Smooth muscle cell (in vitro differentiated cells): ENCODE data around the gene ITGA11. TPM values are rescaled to one million over a fixed set of nuclear protein-coding genes. Genes with fewer than 3 reads are reported as not detected.

Experiments used
- DNase-seq: peaks from one replicate; lab custom pipeline; 2025; ENCODE audit not compliant: unreplicated experiment; lab: John Stamatoyannopoulos, UW
- H2AFZ ChIP-seq: fragments of 200-600 bp; sonication (generic); 2 replicates; pipeline ENCODE4 v1.6.0; 2016; ENCODE audit warnings: antibody characterized with exemption, low read depth, mild to moderate bottlenecking
- H3F3A ChIP-seq: fragments of 200-600 bp; sonication (generic); 2 replicates; pipeline ENCODE4 v1.6.0; 2017; ENCODE audit warnings: antibody characterized with exemption, low read depth
- H3K27ac ChIP-seq: fragments of 200-600 bp; sonication (generic); 2 replicates; pipeline ENCODE4 v1.5.1; 2016; ENCODE audit warnings: low read depth, mild to moderate bottlenecking
- H3K27me3 ChIP-seq: fragments of 200-600 bp; sonication (generic); 2 replicates; pipeline ENCODE4 v1.6.1; 2016; ENCODE audit warnings: low read depth, mild to moderate bottlenecking
- H3K36me3 ChIP-seq: fragments of 200-600 bp; sonication (generic); 2 replicates; pipeline ENCODE4 v1.5.1; 2016; ENCODE audit warnings: low read depth
- H3K4me1 ChIP-seq: fragments of 200-600 bp; sonication (generic); 2 replicates; pipeline ENCODE4 v1.5.1; 2016; ENCODE audit warnings: low read depth
- H3K4me2 ChIP-seq: fragments of 200-600 bp; sonication (generic); 2 replicates; pipeline ENCODE4 v1.6.0; 2016; ENCODE audit warnings: mild to moderate bottlenecking
- H3K4me3 ChIP-seq: fragments of 200-600 bp; sonication (generic); 2 replicates; pipeline ENCODE4 v1.5.1; 2016; ENCODE audit warnings: mild to moderate bottlenecking
- H3K79me2 ChIP-seq: fragments of 200-600 bp; sonication (generic); 2 replicates; pipeline ENCODE4 v1.6.0; 2016; ENCODE audit warnings: low read depth, mild to moderate bottlenecking
- H3K9ac ChIP-seq: fragments of 200-600 bp; sonication (generic); 2 replicates; pipeline ENCODE4 v1.6.0; 2016; ENCODE audit warnings: low read depth
- H3K9me3 ChIP-seq: fragments of 200-600 bp; sonication (generic); replicated peaks from 2 replicates; pipeline ENCODE4 v1.5.1; 2016; ENCODE audit warnings: low read depth
- H4K20me1 ChIP-seq: fragments of 200-600 bp; sonication (generic); 2 replicates; pipeline ENCODE4 v1.6.0; 2016; ENCODE audit warnings: low read depth
- CTCF ChIP-seq: fragments of 200-600 bp; sonication (generic); IDR thresholded peaks from 2 replicates; pipeline ENCODE4 v1.5.1; 2017; ENCODE audit warnings: borderline replicate concordance, mild to moderate bottlenecking, antibody characterized with exemption; ENCODE audit not compliant: insufficient read depth, poor library complexity, severe bottlenecking
- WGBS: methylation state at CpG from one replicate; pipeline ENCODE4 v1.1.7; 2016; ENCODE audit warnings: low lambda C conversion rate; 5-methylcytosine and 5-hydroxymethylcytosine counted together
- polyA plus RNA-seq: library from polyadenylated mRNA; unstranded; fragments of >200 nt; fragmentation: Nextera tagmentation; extraction: Ambion mirVana; gene quantifications from 2 replicates; pipeline ENCODE4 v1.2.1, GENCODE V29; 2016
- total RNA-seq: library from RNA; depleted of rRNA; stranded (reverse); fragments of >200 nt; gene quantifications from 2 replicates; pipeline ENCODE4 v1.2.3, GENCODE V29; 2014

The ITGA11 gene
- total and polyA plus RNA-seq, 2 experiments from 2014 or later = 87.8 to 133 TPM

DNA sequence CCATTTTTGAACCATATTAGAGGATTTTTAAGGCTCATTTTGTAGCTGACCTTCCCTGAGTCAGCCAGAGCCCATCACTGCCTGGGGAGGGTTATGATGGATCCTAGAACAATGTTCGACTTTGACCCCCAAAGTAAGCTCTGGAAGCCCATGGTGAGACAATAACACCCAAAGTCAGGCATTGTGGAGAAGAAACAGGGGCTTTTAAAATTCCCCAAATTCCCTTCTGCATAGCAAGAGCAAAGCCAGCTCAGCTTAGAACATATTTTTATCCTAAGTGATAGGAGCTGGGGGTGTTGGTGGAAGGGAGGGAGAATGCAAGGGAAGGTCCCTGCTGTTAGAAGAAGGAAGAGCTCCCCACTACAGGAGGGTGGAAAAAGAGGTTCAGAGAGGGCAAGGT is 4.0 kb downstream of the ITGA11 start:
- Histone ChIP-seq H3K9me3 (no peaks in the 10 kb centered on the region), H3K9ac (no peak overlapping the region), H3K4me1 (peaks cover 16% of the 10 kb centered on the region), H3K4me3 (no peak overlapping the region), H3K27me3 (peaks cover 1% of the 10 kb centered on the region), H4K20me1 (peaks cover 24% of the 10 kb centered on the region), H2AFZ (no peak overlapping the region), H3K27ac (peak overlapping the region; percentile 98), H3K4me2 (peak overlapping the region; percentile 95), H3F3A (peaks cover 29% of the 10 kb centered on the region), H3K79me2 (peaks cover 64% of the 10 kb centered on the region), H3K36me3 (no peaks in the 10 kb centered on the region)
- DNase-seq = no peak
- WGBS = 72% methylated on average over 1 of the region's 1 CpG
- TF ChIP-seq CTCF = no peak

DNA sequence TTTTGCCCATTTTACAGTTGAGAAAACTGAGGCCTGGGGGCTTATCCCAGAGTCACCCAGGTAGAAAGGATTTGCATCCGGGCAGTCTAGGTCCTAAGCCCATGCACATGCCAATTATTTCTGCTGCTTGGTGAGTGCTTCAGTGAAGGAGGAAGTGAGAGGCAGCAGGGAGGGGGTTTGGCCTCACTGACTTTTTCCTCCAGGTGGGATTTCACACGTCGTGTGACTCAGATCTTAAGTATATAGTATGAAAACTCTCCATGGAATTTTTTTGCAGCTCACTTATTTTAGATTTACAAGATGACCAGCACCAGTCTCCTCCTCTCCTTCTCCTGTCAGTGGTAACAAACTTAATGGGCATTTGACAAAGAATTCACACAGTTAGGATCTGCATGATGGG is 4.6 kb downstream of the ITGA11 start:
- no peak for DNase-seq
- no peaks in the 10 kb centered on the region for H3K27me3 ChIP-seq
- no peaks in the 10 kb centered on the region for H3K9me3 ChIP-seq
- no peak for TF ChIP-seq CTCF
- no peak overlapping the region for H2AFZ ChIP-seq
- peaks cover 14% of the 10 kb centered on the region for H3K4me1 ChIP-seq
- H3K9ac ChIP-seq = no peak overlapping the region
- no peak overlapping the region for H3K4me3 ChIP-seq
- peak overlapping the region; percentile 98 for H3K27ac ChIP-seq
- peaks cover 64% of the 10 kb centered on the region for H3K79me2 ChIP-seq
- H3K4me2 ChIP-seq = peak overlapping the region; percentile 95
- 55% methylated on average over 3 of the region's 3 CpGs for WGBS
- peaks cover 24% of the 10 kb centered on the region for H4K20me1 ChIP-seq
- peaks cover 29% of the 10 kb centered on the region for H3F3A ChIP-seq
- no peaks in the 10 kb centered on the region for H3K36me3 ChIP-seq

DNA sequence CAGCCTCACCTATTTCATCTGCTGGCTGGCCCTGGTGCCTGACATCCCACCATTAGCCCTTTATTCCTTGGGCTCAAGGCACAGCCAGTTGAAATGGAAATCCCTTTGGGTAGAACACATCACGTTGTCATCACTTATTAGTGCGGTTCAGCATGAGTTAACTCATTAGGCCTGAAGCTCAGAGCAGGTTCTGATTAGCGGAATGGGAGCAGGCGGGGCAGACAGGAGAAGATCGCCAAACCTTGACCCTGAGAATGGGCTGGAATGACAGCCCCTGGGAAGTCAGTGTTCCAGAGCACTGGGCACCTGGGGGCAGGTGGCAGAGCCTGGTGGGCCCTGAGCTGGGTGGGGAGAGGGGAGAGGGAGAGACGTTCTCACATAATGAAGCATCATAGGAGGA is 5.8 kb downstream of the ITGA11 start:
- H4K20me1 ChIP-seq = peaks cover 24% of the 10 kb centered on the region
- H3K9ac ChIP-seq = peak overlapping the region; percentile 92
- no peaks in the 10 kb centered on the region for H3K27me3 ChIP-seq
- no peak overlapping the region for H2AFZ ChIP-seq
- H3F3A ChIP-seq = peaks cover 29% of the 10 kb centered on the region
- no peaks in the 10 kb centered on the region for H3K9me3 ChIP-seq
- H3K4me2 ChIP-seq = peak overlapping the region; percentile 54
- peaks cover 18% of the 10 kb centered on the region for H3K4me1 ChIP-seq
- no peaks in the 10 kb centered on the region for H3K36me3 ChIP-seq
- no peak for DNase-seq
- no peak for TF ChIP-seq CTCF
- peaks cover 57% of the 10 kb centered on the region for H3K79me2 ChIP-seq
- 92% methylated on average over 6 of the region's 6 CpGs for WGBS
- peak overlapping the region; percentile 98 for H3K27ac ChIP-seq
- H3K4me3 ChIP-seq = no peak overlapping the region

DNA sequence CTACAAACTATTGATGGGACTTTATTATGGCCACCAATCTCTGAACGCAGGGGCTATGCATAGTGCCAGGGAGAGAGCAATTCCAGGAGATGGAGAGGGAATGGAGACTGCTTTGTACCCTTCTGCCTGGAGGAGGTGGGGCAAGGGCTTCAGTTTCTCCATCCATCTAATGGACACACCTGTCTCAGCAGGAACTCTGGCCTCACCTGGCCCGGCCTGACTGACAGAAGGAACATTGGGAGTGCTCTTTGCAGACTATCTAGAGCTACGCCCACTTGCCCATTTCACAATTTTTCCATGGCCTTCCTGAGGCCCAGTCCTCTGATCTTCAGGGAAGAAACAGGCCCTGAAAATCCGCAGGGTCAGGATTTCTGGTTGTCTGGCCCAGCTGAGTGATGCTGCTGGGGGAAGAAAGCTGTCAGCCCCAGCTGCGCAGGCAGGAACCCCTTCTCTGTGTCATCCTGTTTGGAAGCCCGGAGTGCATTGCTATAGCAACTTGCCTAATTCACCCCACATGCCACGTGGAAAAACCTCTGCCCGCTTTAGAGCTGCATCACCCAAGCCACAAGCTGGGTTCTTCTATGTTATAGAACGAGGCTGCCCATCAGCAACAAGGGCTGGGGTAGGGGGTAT is 6.4 kb downstream of the ITGA11 start:
- H4K20me1 ChIP-seq = peaks cover 24% of the 10 kb centered on the region
- H3K27me3 ChIP-seq = no peaks in the 10 kb centered on the region
- no peaks in the 10 kb centered on the region for H3K36me3 ChIP-seq
- DNase-seq = no peak
- no peaks in the 10 kb centered on the region for H3K9me3 ChIP-seq
- peaks cover 16% of the 10 kb centered on the region for H3K4me1 ChIP-seq
- H3K4me3 ChIP-seq = no peak overlapping the region
- H3K4me2 ChIP-seq = peak overlapping the region; percentile 54
- peaks cover 53% of the 10 kb centered on the region for H3K79me2 ChIP-seq
- H3K27ac ChIP-seq = peak overlapping the region; percentile 98
- H3F3A ChIP-seq = peaks cover 26% of the 10 kb centered on the region
- no peak for TF ChIP-seq CTCF
- WGBS = 27% methylated on average over 9 of the region's 9 CpGs
- H2AFZ ChIP-seq = no peak overlapping the region
- peak overlapping the region; percentile 92 for H3K9ac ChIP-seq
